Omental fat pad (tissue), 4 donors: ENCODE results near the gene LLGL1. TPM values are rescaled to one million over a fixed set of nuclear protein-coding genes. Genes with fewer than 3 reads are reported as not detected.

Experiments
- ATAC-seq: fragments of 150-250 bp; one replicate; pipeline ENCODE4 v1.9.1; 2016; ENCODE audit warnings: mild to moderate bottlenecking, moderate library complexity; ENCODE audit not compliant: low FRiP score
- DNase-seq: peaks from one replicate; pipeline ENCODE4 v3.0.0-alpha.2; 2019; ENCODE audit warnings: low spot score
- total RNA-seq, 4 donors: library from RNA; depleted of rRNA; stranded (reverse); fragments of >200 nt; gene quantifications; one replicate each; pipeline ENCODE4 v1.1.0, GENCODE V29; 2016
- TF ChIP-seq, protein P1 (sequence below), 3 donors: fragments of 450-650 bp; IDR thresholded peaks; one replicate each; pipeline ENCODE4 v1.5.1; 2016 to 2017; ENCODE audit warnings: antibody characterized with exemption in 3 of 3, mild to moderate bottlenecking in 3 of 3, moderate library complexity in 2 of 3

The LLGL1 gene
- total RNA-seq: 10 to 100 TPM; 10.2 to 24.0 (median 13.2) TPM

DNA sequence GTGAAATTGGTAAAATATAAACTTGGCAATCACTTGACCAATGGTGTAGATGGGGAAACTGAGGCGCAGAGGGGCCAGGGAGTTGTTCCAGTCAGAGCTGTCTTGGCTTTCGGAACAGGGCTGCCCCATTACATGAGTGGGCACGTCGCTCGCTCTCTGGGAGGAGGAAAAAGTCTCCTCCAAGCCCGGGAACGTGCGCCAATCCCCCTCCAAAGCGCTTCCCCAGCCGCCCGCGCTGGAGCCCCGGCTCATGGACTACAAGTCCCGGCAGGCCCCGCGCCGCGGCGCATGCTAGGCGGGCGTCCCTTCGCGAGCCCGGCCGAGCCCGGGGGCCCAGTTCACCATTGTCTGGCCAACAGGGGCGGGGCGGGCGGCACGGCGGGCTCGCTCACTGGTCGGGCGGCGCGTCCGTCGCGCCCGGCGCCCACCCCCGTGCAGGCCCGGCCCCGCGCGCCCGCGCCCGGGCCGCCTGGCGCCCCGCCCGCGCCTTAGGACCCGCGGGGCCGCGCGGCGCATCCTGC is at the start of gene LLGL1:
TSS of gene LLGL1 (plus strand) at position 515 of the 521 bp plus-strand sequence. CDS start 48 bp downstream, outside the sequence.
- TF ChIP-seq, protein P1, sequence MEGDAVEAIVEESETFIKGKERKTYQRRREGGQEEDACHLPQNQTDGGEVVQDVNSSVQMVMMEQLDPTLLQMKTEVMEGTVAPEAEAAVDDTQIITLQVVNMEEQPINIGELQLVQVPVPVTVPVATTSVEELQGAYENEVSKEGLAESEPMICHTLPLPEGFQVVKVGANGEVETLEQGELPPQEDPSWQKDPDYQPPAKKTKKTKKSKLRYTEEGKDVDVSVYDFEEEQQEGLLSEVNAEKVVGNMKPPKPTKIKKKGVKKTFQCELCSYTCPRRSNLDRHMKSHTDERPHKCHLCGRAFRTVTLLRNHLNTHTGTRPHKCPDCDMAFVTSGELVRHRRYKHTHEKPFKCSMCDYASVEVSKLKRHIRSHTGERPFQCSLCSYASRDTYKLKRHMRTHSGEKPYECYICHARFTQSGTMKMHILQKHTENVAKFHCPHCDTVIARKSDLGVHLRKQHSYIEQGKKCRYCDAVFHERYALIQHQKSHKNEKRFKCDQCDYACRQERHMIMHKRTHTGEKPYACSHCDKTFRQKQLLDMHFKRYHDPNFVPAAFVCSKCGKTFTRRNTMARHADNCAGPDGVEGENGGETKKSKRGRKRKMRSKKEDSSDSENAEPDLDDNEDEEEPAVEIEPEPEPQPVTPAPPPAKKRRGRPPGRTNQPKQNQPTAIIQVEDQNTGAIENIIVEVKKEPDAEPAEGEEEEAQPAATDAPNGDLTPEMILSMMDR (IDR thresholded peaks at IDR 0.05): no peak
- DNase-seq (peak; percentile 91), ATAC-seq (peak; percentile 96)

DNA sequence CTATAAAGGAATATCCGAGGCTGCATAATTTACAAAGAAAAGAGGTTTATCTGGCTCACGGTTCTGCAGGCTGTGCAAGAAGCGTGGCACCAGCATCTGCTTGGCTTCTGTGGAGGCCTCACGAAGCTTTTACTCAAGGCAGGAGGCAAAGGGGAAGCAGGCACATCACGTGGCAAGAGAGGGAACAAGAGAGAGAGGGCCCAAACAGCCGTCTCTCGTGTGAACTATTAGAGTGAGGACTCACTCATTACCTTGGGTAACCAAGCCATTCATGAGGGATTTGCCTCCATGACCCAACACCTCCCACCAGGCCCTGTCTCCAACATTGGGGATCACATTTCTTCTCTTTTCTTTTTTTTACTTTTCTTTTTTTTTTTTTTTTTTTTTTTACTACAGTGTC is 49.3 kb upstream of the LLGL1 start:
- TF ChIP-seq, protein P1 (IDR thresholded peaks at IDR 0.05): no peak
- ATAC-seq: no peak
- DNase-seq: no peak

DNA sequence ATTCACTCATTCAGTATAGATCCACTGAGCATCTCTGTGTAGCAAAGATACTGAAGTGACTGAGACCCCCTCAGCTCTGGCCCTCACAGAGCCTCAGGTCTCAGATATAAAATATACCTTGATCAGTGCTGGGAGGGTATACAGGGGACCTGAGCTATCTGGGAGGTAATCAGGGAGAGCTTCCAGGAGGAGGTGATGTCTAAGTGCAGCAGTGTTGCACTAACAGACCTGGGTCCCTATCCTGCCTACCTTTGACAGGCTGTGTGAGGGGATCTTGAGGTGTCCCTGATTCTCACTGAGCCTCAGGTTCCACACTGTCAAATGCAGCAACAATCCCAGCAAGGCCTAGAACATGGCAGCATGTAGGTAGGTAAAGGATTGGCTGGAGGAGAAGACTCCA is 48.3 kb upstream of the LLGL1 start:
- TF ChIP-seq, protein P1 (IDR thresholded peaks at IDR 0.05): no peak
- DNase-seq: no peak
- ATAC-seq: no peak

DNA sequence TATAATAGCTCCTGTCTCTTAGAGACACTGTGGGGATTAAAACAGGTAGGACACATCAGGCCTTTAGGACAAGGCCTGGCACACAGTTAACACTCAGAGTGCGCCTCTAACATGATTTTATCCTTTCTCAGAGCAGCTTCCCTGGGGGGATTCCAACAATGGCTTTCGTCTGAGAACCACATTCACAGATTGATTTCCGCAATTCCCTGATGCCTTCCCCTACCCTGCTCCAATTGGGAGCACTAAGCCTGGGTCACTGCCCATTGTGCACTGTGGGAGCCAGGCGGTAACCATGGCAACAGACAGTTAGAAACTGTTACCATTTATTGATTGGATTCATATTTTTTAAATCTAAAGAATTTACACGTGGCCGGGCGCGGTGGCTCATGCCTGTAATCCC is 47.7 kb upstream of the LLGL1 start:
- TF ChIP-seq, protein P1 (IDR thresholded peaks at IDR 0.05): no peak
- DNase-seq: no peak
- ATAC-seq: no peak

DNA sequence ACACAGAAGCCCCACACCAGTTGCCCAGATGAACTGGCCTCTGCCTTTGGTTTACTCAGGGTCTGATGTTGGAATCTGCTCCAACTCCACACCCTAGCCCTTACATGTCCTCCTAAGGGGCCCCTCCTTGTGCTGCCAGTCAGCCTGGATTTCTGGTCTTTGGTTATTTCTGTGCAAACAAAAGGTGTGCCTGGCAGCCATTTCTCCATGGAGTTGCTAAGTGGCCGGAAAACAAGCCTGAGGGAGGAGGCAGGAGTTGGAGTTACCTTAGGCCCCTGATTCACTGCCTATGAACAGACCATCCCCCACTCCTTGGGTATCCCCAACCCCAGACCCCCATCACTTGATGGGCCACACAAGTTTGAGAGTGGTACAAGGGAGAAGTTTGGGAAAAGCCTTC is 46.2 kb upstream of the LLGL1 start:
- no peak for ATAC-seq

DNA sequence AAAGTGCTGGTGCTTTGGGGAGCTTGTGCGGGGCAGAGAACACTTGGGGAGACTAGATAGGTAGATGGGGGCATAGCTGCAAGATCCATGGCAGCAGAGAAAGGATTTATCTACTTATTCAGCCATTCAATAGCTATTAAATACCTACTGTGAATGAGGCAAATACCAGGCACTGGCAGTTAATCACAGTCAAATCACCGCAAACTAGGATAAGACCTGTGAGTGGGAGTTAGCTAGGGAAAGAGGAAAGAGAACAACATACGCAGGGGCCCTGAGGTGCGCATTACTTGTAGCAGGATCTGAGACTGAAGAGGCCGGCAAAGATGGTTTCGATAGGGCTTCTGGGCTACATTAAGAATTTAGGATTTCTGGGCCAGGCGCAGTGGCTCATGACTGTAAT is 45.6 kb upstream of the LLGL1 start:
- DNase-seq: no peak

More for the DNA sequence above, 46.2 kb upstream of the LLGL1 start:
- TF ChIP-seq, protein P1 (IDR thresholded peaks at IDR 0.05): no peak
- DNase-seq: no peak

DNA sequence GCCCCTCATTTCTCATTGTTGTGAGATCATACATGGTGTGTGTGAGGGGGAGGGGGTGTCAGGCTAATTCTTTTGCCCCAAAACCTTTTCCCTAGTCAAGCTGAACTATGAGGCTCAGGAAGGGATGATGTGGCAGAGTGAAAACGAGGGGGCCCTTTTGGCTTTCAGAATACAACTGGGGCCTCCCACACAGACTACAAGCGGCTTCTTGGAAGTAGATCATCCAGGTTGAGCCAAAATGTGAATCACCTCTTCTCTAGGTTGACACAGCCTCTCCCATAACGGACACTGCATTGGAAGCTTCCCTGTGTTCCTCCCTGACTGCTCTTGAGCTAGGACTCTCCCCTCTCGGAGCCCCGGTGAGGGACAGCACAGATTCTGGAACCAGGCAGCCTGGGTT is 44.1 kb upstream of the LLGL1 start:
- peak; percentile 37 for ATAC-seq
- no peak for DNase-seq
- TF ChIP-seq, protein P1 (IDR thresholded peaks at IDR 0.05): no peak

More for the DNA sequence above, 45.6 kb upstream of the LLGL1 start:
- TF ChIP-seq, protein P1 (IDR thresholded peaks at IDR 0.05): no peak
- no peak for ATAC-seq
